ENCODE data around the gene PHF23.

GRCh38 chr17:7190276-7190917 lies 48.9 kb downstream of the PHF23 start:
- TF ChIP-seq, protein P1, sequence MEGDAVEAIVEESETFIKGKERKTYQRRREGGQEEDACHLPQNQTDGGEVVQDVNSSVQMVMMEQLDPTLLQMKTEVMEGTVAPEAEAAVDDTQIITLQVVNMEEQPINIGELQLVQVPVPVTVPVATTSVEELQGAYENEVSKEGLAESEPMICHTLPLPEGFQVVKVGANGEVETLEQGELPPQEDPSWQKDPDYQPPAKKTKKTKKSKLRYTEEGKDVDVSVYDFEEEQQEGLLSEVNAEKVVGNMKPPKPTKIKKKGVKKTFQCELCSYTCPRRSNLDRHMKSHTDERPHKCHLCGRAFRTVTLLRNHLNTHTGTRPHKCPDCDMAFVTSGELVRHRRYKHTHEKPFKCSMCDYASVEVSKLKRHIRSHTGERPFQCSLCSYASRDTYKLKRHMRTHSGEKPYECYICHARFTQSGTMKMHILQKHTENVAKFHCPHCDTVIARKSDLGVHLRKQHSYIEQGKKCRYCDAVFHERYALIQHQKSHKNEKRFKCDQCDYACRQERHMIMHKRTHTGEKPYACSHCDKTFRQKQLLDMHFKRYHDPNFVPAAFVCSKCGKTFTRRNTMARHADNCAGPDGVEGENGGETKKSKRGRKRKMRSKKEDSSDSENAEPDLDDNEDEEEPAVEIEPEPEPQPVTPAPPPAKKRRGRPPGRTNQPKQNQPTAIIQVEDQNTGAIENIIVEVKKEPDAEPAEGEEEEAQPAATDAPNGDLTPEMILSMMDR (conservative IDR thresholded peaks at IDR 0.05 in 1 of 2, IDR thresholded peaks at IDR 0.05 in 1 of 2; ENCODE audit: low read depth in 1 of 2, low read length in 2 of 2), result no peak
- TF ChIP-seq EZH2 (IDR thresholded peaks at IDR 0.05; ENCODE audit: low read length, missing control alignments), result no peak
